Chondrocyte (in vitro differentiated cells): ENCODE data around the gene FOXA3. TPM values are rescaled to one million over a fixed set of nuclear protein-coding genes. Genes with fewer than 3 reads are reported as not detected.
"Not testable (repeated sequence)": the region's sequence is repeated elsewhere in the genome, so short reads cannot be mapped to it uniquely, and the experiment has no call there.

Experiments used
- DNase-seq: peaks from one replicate; pipeline ENCODE4 v3.0.0; 2021; ENCODE audit warnings: mixed read lengths, low spot score
- H3K27ac Mint-ChIP-seq: one replicate; pipeline ENCODE4 v1.8.0; 2021; ENCODE audit warnings: mild to moderate bottlenecking, moderate library complexity, mixed read lengths; ENCODE audit not compliant: unreplicated experiment
- H3K27me3 Mint-ChIP-seq: 2 replicates; pipeline ENCODE4 v1.8.0; 2021; ENCODE audit warnings: low read depth, mixed read lengths
- H3K36me3 Mint-ChIP-seq: 2 replicates; pipeline ENCODE4 v1.8.0; 2021; ENCODE audit warnings: low read depth, mixed read lengths
- H3K4me1 Mint-ChIP-seq: 2 replicates; pipeline ENCODE4 v1.8.0; 2021; ENCODE audit warnings: low read depth, mild to moderate bottlenecking, mixed read lengths
- H3K4me3 Mint-ChIP-seq: one replicate; pipeline ENCODE4 v1.8.0; 2021; ENCODE audit warnings: mild to moderate bottlenecking, moderate library complexity, mixed read lengths; ENCODE audit not compliant: unreplicated experiment
- H3K9me3 Mint-ChIP-seq: 2 replicates; pipeline ENCODE4 v1.8.0; 2021; ENCODE audit warnings: low read depth, mixed read lengths
- total RNA-seq: library from RNA; stranded (reverse); gene quantifications from 3 replicates; pipeline ENCODE4 v1.2.1, GENCODE V29; 2021
- TF ChIP-seq, protein P1 (sequence below): fragments of 200-600 bp; sonication (generic); IDR thresholded peaks from 2 replicates; pipeline ENCODE4 v1.5.0; 2021; ENCODE audit warnings: antibody characterized with exemption, mild to moderate bottlenecking, moderate library complexity

FOXA3 gene
- total RNA-seq, 1 donor from 2014 or later = not detected

DNA sequence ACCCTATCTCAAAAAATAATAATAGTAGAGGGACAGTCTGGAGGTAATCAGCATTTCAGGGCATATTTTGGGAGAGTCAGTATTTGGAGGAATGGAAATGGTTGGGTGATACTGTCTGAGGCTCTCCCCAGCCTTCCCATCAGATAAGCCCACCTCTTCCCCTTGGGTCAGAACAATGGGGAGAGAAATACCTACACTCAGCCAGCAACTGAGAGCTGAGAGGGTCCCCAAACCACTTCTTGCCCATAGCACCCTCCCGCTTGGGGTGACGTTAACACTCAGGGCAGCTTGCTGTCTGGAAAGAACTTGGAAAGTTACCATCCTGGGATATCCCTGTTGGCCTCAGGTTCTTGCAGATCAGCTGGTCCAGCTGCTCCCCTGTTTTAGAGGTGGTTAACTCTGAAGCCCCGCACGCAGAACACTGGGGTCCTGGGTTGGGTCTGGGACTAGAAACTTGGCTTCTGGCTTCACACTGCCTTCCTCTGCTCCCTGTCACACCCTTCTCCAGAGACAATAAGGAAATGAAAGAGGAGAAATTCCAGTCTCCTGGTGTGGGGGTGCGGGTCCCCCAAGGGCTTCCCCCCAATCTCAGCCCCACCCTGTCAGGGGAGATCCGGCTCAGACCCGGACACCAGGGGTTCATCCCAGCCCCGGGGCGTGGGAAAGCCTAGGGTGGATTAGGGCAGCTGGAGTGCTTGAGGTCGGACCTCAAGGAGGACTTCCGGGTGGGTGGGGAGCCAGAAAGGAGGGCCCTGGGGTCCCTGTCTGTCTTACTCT, 2.5 kb downstream of the FOXA3 start:
- H3K27me3 Mint-ChIP-seq = peaks cover 26% of the 10 kb centered on the region
- peaks cover 19% of the 10 kb centered on the region for H3K4me1 Mint-ChIP-seq
- peaks cover 2% of the 10 kb centered on the region for H3K36me3 Mint-ChIP-seq
- H3K27ac Mint-ChIP-seq = no peak overlapping the region
- no peak overlapping the region for H3K4me3 Mint-ChIP-seq
- no peak for DNase-seq
- H3K9me3 Mint-ChIP-seq = no peaks in the 10 kb centered on the region
- TF ChIP-seq, protein P1, sequence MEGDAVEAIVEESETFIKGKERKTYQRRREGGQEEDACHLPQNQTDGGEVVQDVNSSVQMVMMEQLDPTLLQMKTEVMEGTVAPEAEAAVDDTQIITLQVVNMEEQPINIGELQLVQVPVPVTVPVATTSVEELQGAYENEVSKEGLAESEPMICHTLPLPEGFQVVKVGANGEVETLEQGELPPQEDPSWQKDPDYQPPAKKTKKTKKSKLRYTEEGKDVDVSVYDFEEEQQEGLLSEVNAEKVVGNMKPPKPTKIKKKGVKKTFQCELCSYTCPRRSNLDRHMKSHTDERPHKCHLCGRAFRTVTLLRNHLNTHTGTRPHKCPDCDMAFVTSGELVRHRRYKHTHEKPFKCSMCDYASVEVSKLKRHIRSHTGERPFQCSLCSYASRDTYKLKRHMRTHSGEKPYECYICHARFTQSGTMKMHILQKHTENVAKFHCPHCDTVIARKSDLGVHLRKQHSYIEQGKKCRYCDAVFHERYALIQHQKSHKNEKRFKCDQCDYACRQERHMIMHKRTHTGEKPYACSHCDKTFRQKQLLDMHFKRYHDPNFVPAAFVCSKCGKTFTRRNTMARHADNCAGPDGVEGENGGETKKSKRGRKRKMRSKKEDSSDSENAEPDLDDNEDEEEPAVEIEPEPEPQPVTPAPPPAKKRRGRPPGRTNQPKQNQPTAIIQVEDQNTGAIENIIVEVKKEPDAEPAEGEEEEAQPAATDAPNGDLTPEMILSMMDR = no peak

- not testable (repeated sequence) for H3K27ac Mint-ChIP-seq, H3K36me3 Mint-ChIP-seq, H3K4me3 Mint-ChIP-seq, H3K9me3 Mint-ChIP-seq, DNase-seq
- Mint-ChIP-seq H3K4me1 (peaks cover 13% of the 10 kb centered on the region), H3K27me3 (peaks cover 26% of the 10 kb centered on the region)
Observed at GRCh38 chr19:45867241-45867640, 3.1 kb downstream of the FOXA3 start.

GRCh38 chr19:45870798-45871197, 6.7 kb downstream of the FOXA3 start:
- no peaks in the 10 kb centered on the region for H3K36me3 Mint-ChIP-seq
- H3K9me3 Mint-ChIP-seq = no peaks in the 10 kb centered on the region
- no peak for DNase-seq
- no peak overlapping the region for H3K27ac Mint-ChIP-seq
- TF ChIP-seq, protein P1 = no peak
- no peak overlapping the region for H3K4me3 Mint-ChIP-seq
- peaks cover 2% of the 10 kb centered on the region for H3K27me3 Mint-ChIP-seq
- H3K4me1 Mint-ChIP-seq = no peaks in the 10 kb centered on the region

DNA sequence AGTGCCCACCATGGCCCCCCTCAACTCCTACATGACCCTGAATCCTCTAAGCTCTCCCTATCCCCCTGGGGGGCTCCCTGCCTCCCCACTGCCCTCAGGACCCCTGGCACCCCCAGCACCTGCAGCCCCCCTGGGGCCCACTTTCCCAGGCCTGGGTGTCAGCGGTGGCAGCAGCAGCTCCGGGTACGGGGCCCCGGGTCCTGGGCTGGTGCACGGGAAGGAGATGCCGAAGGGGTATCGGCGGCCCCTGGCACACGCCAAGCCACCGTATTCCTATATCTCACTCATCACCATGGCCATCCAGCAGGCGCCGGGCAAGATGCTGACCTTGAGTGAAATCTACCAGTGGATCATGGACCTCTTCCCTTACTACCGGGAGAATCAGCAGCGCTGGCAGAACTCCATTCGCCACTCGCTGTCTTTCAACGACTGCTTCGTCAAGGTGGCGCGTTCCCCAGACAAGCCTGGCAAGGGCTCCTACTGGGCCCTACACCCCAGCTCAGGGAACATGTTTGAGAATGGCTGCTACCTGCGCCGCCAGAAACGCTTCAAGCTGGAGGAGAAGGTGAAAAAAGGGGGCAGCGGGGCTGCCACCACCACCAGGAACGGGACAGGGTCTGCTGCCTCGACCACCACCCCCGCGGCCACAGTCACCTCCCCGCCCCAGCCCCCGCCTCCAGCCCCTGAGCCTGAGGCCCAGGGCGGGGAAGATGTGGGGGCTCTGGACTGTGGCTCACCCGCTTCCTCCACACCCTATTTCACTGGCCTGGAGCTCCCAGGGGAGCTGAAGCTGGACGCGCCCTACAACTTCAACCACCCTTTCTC, 8.2 kb downstream of the FOXA3 start:
- no peaks in the 10 kb centered on the region for H3K9me3 Mint-ChIP-seq
- H3K27me3 Mint-ChIP-seq = no peaks in the 10 kb centered on the region
- H3K4me3 Mint-ChIP-seq = no peak overlapping the region
- DNase-seq = no peak
- no peaks in the 10 kb centered on the region for H3K36me3 Mint-ChIP-seq
- peaks cover 11% of the 10 kb centered on the region for H3K4me1 Mint-ChIP-seq
- TF ChIP-seq, protein P1 = no peak
- no peak overlapping the region for H3K27ac Mint-ChIP-seq

- no peaks in the 10 kb centered on the region for H3K27me3 Mint-ChIP-seq
- no peak overlapping the region for H3K4me3 Mint-ChIP-seq
- peaks cover 12% of the 10 kb centered on the region for H3K4me1 Mint-ChIP-seq
- H3K36me3 Mint-ChIP-seq = no peaks in the 10 kb centered on the region
- TF ChIP-seq, protein P1 = no peak
- no peak overlapping the region for H3K27ac Mint-ChIP-seq
- DNase-seq = no peak
- H3K9me3 Mint-ChIP-seq = no peaks in the 10 kb centered on the region
Observed at GRCh38 chr19:45873219-45873772, 9.2 kb downstream of the FOXA3 start.
